Hepatocyte (in vitro differentiated cells): ENCODE results near the gene IL31RA. TPM values are rescaled to one million over a fixed set of nuclear protein-coding genes. Genes with fewer than 3 reads are reported as not detected.

Source experiments
- DNase-seq: peaks from one replicate; pipeline ENCODE4 v3.0.0-alpha.2; 2016; ENCODE audit warnings: low spot score
- H2AFZ ChIP-seq: fragments of 200-600 bp; sonication (generic); 2 replicates; pipeline ENCODE4 v1.6.0; 2016; ENCODE audit warnings: antibody characterized with exemption, mild to moderate bottlenecking
- H3K27ac ChIP-seq: fragments of 200-600 bp; sonication (generic); 2 replicates; pipeline ENCODE4 v1.5.1; 2016; ENCODE audit warnings: mild to moderate bottlenecking
- H3K27me3 ChIP-seq: fragments of 200-600 bp; sonication (generic); 2 replicates; pipeline ENCODE4 v1.6.1; 2016
- H3K36me3 ChIP-seq: fragments of 200-600 bp; sonication (generic); replicated peaks from 2 replicates; pipeline ENCODE4 v1.5.1; 2016; ENCODE audit warnings: low read depth; ENCODE audit not compliant: insufficient read depth
- H3K4me1 ChIP-seq: fragments of 200-600 bp; sonication (generic); 2 replicates; pipeline ENCODE4 v1.5.1; 2016; ENCODE audit warnings: mild to moderate bottlenecking, moderate library complexity; ENCODE audit not compliant: insufficient read depth
- H3K4me2 ChIP-seq: fragments of 200-600 bp; sonication (generic); 2 replicates; pipeline ENCODE4 v1.6.0; 2016
- H3K4me3 ChIP-seq: fragments of 200-600 bp; sonication (generic); 2 replicates; pipeline ENCODE4 v1.5.1; 2016; ENCODE audit warnings: mild to moderate bottlenecking
- H3K79me2 ChIP-seq: fragments of 200-600 bp; sonication (generic); 2 replicates; pipeline ENCODE4 v1.6.0; 2017; ENCODE audit warnings: mild to moderate bottlenecking
- H3K9me2 ChIP-seq: fragments of 200-600 bp; sonication (generic); replicated peaks from 2 replicates; pipeline ENCODE4 v1.6.0; 2017; ENCODE audit warnings: mild to moderate bottlenecking; ENCODE audit not compliant: insufficient read depth
- H3K9me3 ChIP-seq: fragments of 200-600 bp; sonication (generic); 2 replicates; pipeline ENCODE4 v1.5.1; 2016; ENCODE audit warnings: low read depth, mild to moderate bottlenecking
- H4K20me1 ChIP-seq: fragments of 200-600 bp; sonication (generic); 2 replicates; pipeline ENCODE4 v1.6.0; 2016; ENCODE audit warnings: mild to moderate bottlenecking; ENCODE audit not compliant: insufficient read depth, poor library complexity, severe bottlenecking
- EZH2 ChIP-seq: fragments of 200-600 bp; sonication (generic); IDR thresholded peaks from 2 replicates; pipeline ENCODE4 v1.6.1; 2016; ENCODE audit warnings: antibody characterized with exemption, mild to moderate bottlenecking, borderline replicate concordance
- EZH2phosphoT487 ChIP-seq: fragments of 200-600 bp; sonication (generic); IDR thresholded peaks from one replicate; pipeline ENCODE4 v1.6.1; 2018; ENCODE audit warnings: antibody characterized with exemption, mild to moderate bottlenecking, low read depth, moderate library complexity; ENCODE audit not compliant: unreplicated experiment, severe bottlenecking
- whole genome bisulfite sequencing: methylation state at CpG from one replicate; pipeline ENCODE4 v1.1.6; 2016; ENCODE audit warnings: low lambda C conversion rate; ENCODE audit errors: missing lambda C conversion rate; 5-methylcytosine and 5-hydroxymethylcytosine counted together
- polyA plus RNA-seq: library from polyadenylated mRNA; unstranded; fragments of >200 nt; fragmentation: Nextera tagmentation; extraction: Ambion mirVana; gene quantifications from 2 replicates; pipeline ENCODE4 v1.2.1, GENCODE V29; 2016
- total RNA-seq: library from RNA; depleted of rRNA; stranded (reverse); fragments of >200 nt; gene quantifications from 2 replicates; pipeline ENCODE4 v1.2.3, GENCODE V29; 2014
- TF ChIP-seq, protein P1 (sequence below): fragments of 200-600 bp; sonication (generic); IDR thresholded peaks from 2 replicates; pipeline ENCODE4 v1.5.1; 2016; ENCODE audit warnings: antibody characterized with exemption, mild to moderate bottlenecking; ENCODE audit not compliant: poor library complexity

IL31RA gene
- total and polyA plus RNA-seq, 2 experiments from 2014 or later, result 0.53 to 0.93 TPM

DNA sequence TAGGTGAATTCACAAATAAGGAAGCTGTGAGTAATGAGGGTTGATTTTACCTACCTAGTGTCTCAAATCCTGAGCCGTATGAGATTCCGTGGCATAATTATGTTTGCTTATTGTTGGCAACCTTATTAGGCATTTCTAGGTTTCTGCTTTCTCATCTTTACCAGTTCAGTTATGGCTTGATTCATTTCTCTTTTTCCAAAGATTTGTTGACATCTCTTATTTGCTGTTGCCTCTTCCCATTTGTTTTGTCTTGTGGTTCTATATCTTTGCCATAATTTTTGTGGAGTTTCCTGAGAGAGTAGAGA lies 470 bp downstream of the IL31RA start:
- Histone ChIP-seq H3K27me3 (no peaks in the 10 kb centered on the region), H3K9me3 (no peaks in the 10 kb centered on the region), H3K4me3 (no peak overlapping the region), H3K36me3 (no peaks in the 10 kb centered on the region), H3K79me2 (no peaks in the 10 kb centered on the region), H3K27ac (no peak overlapping the region), H3K9me2 (no peaks in the 10 kb centered on the region), H2AFZ (no peak overlapping the region), H3K4me2 (no peak overlapping the region), H4K20me1 (no peaks in the 10 kb centered on the region), H3K4me1 (no peaks in the 10 kb centered on the region)
- WGBS, result 95% methylated on average over 2 of the region's 2 CpGs
- TF ChIP-seq, protein P1, sequence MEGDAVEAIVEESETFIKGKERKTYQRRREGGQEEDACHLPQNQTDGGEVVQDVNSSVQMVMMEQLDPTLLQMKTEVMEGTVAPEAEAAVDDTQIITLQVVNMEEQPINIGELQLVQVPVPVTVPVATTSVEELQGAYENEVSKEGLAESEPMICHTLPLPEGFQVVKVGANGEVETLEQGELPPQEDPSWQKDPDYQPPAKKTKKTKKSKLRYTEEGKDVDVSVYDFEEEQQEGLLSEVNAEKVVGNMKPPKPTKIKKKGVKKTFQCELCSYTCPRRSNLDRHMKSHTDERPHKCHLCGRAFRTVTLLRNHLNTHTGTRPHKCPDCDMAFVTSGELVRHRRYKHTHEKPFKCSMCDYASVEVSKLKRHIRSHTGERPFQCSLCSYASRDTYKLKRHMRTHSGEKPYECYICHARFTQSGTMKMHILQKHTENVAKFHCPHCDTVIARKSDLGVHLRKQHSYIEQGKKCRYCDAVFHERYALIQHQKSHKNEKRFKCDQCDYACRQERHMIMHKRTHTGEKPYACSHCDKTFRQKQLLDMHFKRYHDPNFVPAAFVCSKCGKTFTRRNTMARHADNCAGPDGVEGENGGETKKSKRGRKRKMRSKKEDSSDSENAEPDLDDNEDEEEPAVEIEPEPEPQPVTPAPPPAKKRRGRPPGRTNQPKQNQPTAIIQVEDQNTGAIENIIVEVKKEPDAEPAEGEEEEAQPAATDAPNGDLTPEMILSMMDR, result no peak
- TF ChIP-seq EZH2, result no peak
- TF ChIP-seq EZH2phosphoT487, result no peak
- no peak for DNase-seq

DNA sequence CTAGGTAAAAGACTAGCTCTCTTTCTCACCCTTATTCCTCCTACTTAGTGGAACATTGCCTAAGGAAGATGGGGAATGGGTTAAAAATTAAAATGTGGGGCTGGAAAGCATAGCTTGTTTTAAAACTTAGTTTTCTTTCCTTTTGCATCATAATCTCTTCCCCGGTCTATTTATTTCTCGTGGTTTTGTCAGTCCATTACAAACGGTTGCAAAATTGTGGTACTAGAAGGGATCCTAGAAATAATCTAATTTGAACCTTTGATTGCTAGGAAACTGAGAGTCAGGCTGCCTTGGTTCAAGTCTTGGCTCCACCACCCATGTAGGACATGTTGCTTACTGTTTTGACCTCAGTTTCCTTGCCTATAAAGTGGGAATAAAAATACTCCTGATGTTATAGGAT lies 1.3 kb downstream of the IL31RA start:
- no peaks in the 10 kb centered on the region for H3K4me1 ChIP-seq
- WGBS, result 79% methylated on average over 3 of the region's 3 CpGs
- no peaks in the 10 kb centered on the region for H3K36me3 ChIP-seq
- H3K4me2 ChIP-seq, result no peak overlapping the region
- H2AFZ ChIP-seq, result no peak overlapping the region
- H4K20me1 ChIP-seq, result no peaks in the 10 kb centered on the region
- no peaks in the 10 kb centered on the region for H3K9me2 ChIP-seq
- H3K9me3 ChIP-seq, result no peaks in the 10 kb centered on the region
- H3K4me3 ChIP-seq, result no peak overlapping the region
- no peak for DNase-seq
- no peaks in the 10 kb centered on the region for H3K27me3 ChIP-seq
- no peak overlapping the region for H3K27ac ChIP-seq
- H3K79me2 ChIP-seq, result no peaks in the 10 kb centered on the region
- TF ChIP-seq, protein P1, result no peak
- TF ChIP-seq EZH2 (no peak), EZH2phosphoT487 (no peak)

DNA sequence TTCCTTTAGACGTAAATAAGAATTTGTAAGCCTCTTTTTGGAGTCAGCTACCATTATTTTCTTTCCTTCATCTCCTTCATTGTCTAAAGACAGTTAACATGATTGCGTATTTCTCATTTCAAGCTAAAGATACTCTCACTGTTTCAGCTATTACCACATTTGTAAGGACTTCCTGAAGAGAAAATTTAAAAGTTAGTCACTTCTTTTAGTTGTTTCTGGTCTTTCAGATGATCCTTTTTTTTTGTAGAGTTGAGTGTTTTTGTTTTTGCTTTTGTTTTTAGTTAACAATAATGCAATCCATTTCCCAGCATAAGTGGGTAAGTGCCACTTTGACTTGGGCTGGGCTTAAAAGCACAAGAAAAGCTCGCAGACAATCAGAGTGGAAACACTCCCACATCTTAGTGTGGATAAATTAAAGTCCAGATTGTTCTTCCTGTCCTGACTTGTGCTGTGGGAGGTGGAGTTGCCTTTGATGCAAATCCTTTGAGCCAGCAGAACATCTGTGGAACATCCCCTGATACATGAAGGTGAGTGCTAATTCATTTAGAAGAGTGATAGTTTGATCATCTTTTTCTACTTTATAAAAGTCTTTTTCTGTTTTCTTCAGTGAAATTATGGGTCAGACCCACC lies 2.0 kb downstream of the IL31RA start:
- no peaks in the 10 kb centered on the region for H3K4me1 ChIP-seq
- no peak overlapping the region for H3K4me2 ChIP-seq
- no peaks in the 10 kb centered on the region for H4K20me1 ChIP-seq
- H3K9me3 ChIP-seq, result no peaks in the 10 kb centered on the region
- TF ChIP-seq, protein P1, result no peak
- TF ChIP-seq EZH2phosphoT487 (no peak), EZH2 (no peak)
- no peaks in the 10 kb centered on the region for H3K36me3 ChIP-seq
- H3K27ac ChIP-seq, result no peak overlapping the region
- no peak overlapping the region for H3K4me3 ChIP-seq
- DNase-seq, result no peak
- H3K9me2 ChIP-seq, result no peaks in the 10 kb centered on the region
- H3K79me2 ChIP-seq, result no peaks in the 10 kb centered on the region
- no peaks in the 10 kb centered on the region for H3K27me3 ChIP-seq
- H2AFZ ChIP-seq, result no peak overlapping the region
- WGBS, result 85% methylated on average over 3 of the region's 3 CpGs
